Trophoblast cell (in vitro differentiated cells and primary cell): ENCODE data around the gene DLG2.

Source experiments
- DNase-seq, 2 donors: peaks; one replicate each; pipeline ENCODE4 v3.0.0-alpha.2; 2016
- H2AFZ ChIP-seq: 2 replicates; pipeline ENCODE4 v1.6.1; 2013; ENCODE audit warnings: low read length, moderate library complexity, mild to moderate bottlenecking; ENCODE audit not compliant: insufficient read depth, poor library complexity
- H2AK5ac ChIP-seq: 2 replicates; pipeline ENCODE4 v1.6.1; 2013; ENCODE audit warnings: mild to moderate bottlenecking, low read length
- H2BK120ac ChIP-seq: 2 replicates; pipeline ENCODE4 v1.6.1; 2013; ENCODE audit warnings: low read length, mild to moderate bottlenecking, moderate library complexity; ENCODE audit not compliant: insufficient read depth, poor library complexity
- H2BK12ac ChIP-seq: 2 replicates; pipeline ENCODE4 v1.6.1; 2013; ENCODE audit warnings: mild to moderate bottlenecking, low read length, moderate library complexity
- H2BK5ac ChIP-seq: 2 replicates; pipeline ENCODE4 v1.6.1; 2013; ENCODE audit warnings: low read length, low read depth, moderate library complexity, mild to moderate bottlenecking; ENCODE audit not compliant: poor library complexity
- H3K14ac ChIP-seq: 2 replicates; pipeline ENCODE4 v1.6.1; 2013; ENCODE audit warnings: mild to moderate bottlenecking, low read length
- H3K18ac ChIP-seq: 2 replicates; pipeline ENCODE4 v1.6.1; 2013; ENCODE audit warnings: mild to moderate bottlenecking, low read length
- H3K23ac ChIP-seq: 2 replicates; pipeline ENCODE4 v1.6.1; 2013; ENCODE audit warnings: low read length
- H3K27ac ChIP-seq: 2 replicates; pipeline ENCODE4 v1.5.1; 2013; ENCODE audit warnings: low read depth, mild to moderate bottlenecking, inconsistent platforms, low read length, moderate library complexity
- H3K27me3 ChIP-seq: 2 replicates; pipeline ENCODE4 v1.6.1; 2013; ENCODE audit warnings: inconsistent platforms, mild to moderate bottlenecking, low read length, moderate library complexity; ENCODE audit not compliant: insufficient read depth
- H3K36me3 ChIP-seq, 2 experiments: 1 replicate in 1 of 2; 2 replicates in 1 of 2; pipeline ENCODE4 v1.6.1; 2013; ENCODE audit warnings: low read length in 2 of 2, mild to moderate bottlenecking in 2 of 2, moderate library complexity in 1 of 2; ENCODE audit not compliant: insufficient read depth in 2 of 2, control insufficient read depth in 1 of 2
- H3K4ac ChIP-seq: 2 replicates; pipeline ENCODE4 v1.6.1; 2013; ENCODE audit warnings: low read depth, mild to moderate bottlenecking, low read length, moderate library complexity
- H3K4me1 ChIP-seq, 2 experiments: 1 replicate in 1 of 2; 2 replicates in 1 of 2; pipeline ENCODE4 v1.6.1; 2013; ENCODE audit warnings: low read length in 2 of 2, mild to moderate bottlenecking in 2 of 2, moderate library complexity in 1 of 2; ENCODE audit not compliant: insufficient read depth in 2 of 2, control insufficient read depth in 1 of 2
- H3K4me2 ChIP-seq: 2 replicates; pipeline ENCODE4 v1.6.1; 2013; ENCODE audit warnings: inconsistent platforms, mild to moderate bottlenecking, low read length, moderate library complexity
- H3K4me3 ChIP-seq: 2 replicates; pipeline ENCODE4 v1.5.1; 2013; ENCODE audit warnings: mild to moderate bottlenecking, low read depth, low read length, inconsistent platforms
- H3K79me1 ChIP-seq: one replicate; pipeline ENCODE4 v1.6.1; 2013; ENCODE audit warnings: low read length
- H3K79me2 ChIP-seq: 2 replicates; pipeline ENCODE4 v1.6.1; 2013; ENCODE audit warnings: low read length, mild to moderate bottlenecking; ENCODE audit not compliant: control insufficient read depth, insufficient read depth, poor library complexity
- H3K9ac ChIP-seq: 2 replicates; pipeline ENCODE4 v1.6.1; 2013; ENCODE audit warnings: mild to moderate bottlenecking, low read length
- H3K9me3 ChIP-seq: 2 replicates; pipeline ENCODE4 v1.6.1; 2013; ENCODE audit warnings: low read depth, mild to moderate bottlenecking, control low read depth, inconsistent platforms, low read length; ENCODE audit not compliant: insufficient read depth
- H4K12ac ChIP-seq: 2 replicates; pipeline ENCODE4 v1.6.1; 2013; ENCODE audit warnings: low read depth, mild to moderate bottlenecking, low read length, moderate library complexity
- H4K8ac ChIP-seq: 2 replicates; pipeline ENCODE4 v1.6.1; 2013; ENCODE audit warnings: low read depth, mild to moderate bottlenecking, low read length, moderate library complexity
- H4K91ac ChIP-seq: one replicate; pipeline ENCODE4 v1.6.1; 2013; ENCODE audit warnings: low read depth, mild to moderate bottlenecking, low read length, moderate library complexity
- WGBS: extraction: QIAGEN DNeasy Blood & Tissue Kit; methylation state at CpG from one replicate; pipeline ENCODE4 v1.1.7; 2013; ENCODE audit warnings: missing lambda C conversion rate; ENCODE audit not compliant: insufficient read length, insufficient coverage; ENCODE audit errors: extremely low coverage; 5-methylcytosine and 5-hydroxymethylcytosine counted together

The DLG2 gene

GRCh38 chr11:83816572-83817187 is 1810.5 kb downstream of the DLG2 start:
- no peak overlapping the region for H2BK12ac ChIP-seq
- no peaks in the 10 kb centered on the region for H3K9me3 ChIP-seq
- no peaks in the 10 kb centered on the region for H3K79me2 ChIP-seq
- WGBS = no CpG with 5 or more reads among the region's 2 CpGs
- H3K4me3 ChIP-seq = no peak overlapping the region
- no peak overlapping the region for H3K4ac ChIP-seq
- DNase-seq = peak in 1 of 2 donors; percentile 60
- no peaks in the 10 kb centered on the region for H3K27me3 ChIP-seq
- H4K91ac ChIP-seq = no peak overlapping the region
- peaks cover 0 to 3% of the 10 kb centered on the region in 2 experiments for H3K4me1 ChIP-seq
- no peak overlapping the region for H2BK5ac ChIP-seq
- no peak overlapping the region for H2BK120ac ChIP-seq
- H2AFZ ChIP-seq = no peak overlapping the region
- no peak overlapping the region for H4K8ac ChIP-seq
- no peak overlapping the region for H3K4me2 ChIP-seq
- no peak overlapping the region for H3K23ac ChIP-seq
- no peak overlapping the region for H4K12ac ChIP-seq
- H3K18ac ChIP-seq = no peak overlapping the region
- no peak overlapping the region for H2AK5ac ChIP-seq
- H3K14ac ChIP-seq = no peak overlapping the region
- H3K27ac ChIP-seq = no peak overlapping the region
- H3K9ac ChIP-seq = no peak overlapping the region
- H3K36me3 ChIP-seq = no peaks in the 10 kb centered on the region
- no peaks in the 10 kb centered on the region for H3K79me1 ChIP-seq

- no peak overlapping the region for H2AFZ ChIP-seq
- H3K4me3 ChIP-seq = no peak overlapping the region
- H3K27ac ChIP-seq = no peak overlapping the region
- H3K4me2 ChIP-seq = no peak overlapping the region
- no peak overlapping the region for H4K8ac ChIP-seq
- H4K91ac ChIP-seq = no peak overlapping the region
- H2BK12ac ChIP-seq = no peak overlapping the region
- H3K18ac ChIP-seq = no peak overlapping the region
- no peak overlapping the region for H3K9ac ChIP-seq
- no peak for DNase-seq
- no peaks in the 10 kb centered on the region for H3K79me2 ChIP-seq
- no CpG with 5 or more reads among the region's 1 CpG for WGBS
- H4K12ac ChIP-seq = no peak overlapping the region
- H2BK120ac ChIP-seq = no peak overlapping the region
- H2AK5ac ChIP-seq = no peak overlapping the region
- no peak overlapping the region for H3K4ac ChIP-seq
- no peaks in the 10 kb centered on the region for H3K36me3 ChIP-seq
- no peak overlapping the region for H2BK5ac ChIP-seq
- no peak overlapping the region for H3K23ac ChIP-seq
- peaks cover 0 to 3% of the 10 kb centered on the region in 2 experiments for H3K4me1 ChIP-seq
- H3K79me1 ChIP-seq = no peaks in the 10 kb centered on the region
- no peak overlapping the region for H3K14ac ChIP-seq
- H3K27me3 ChIP-seq = no peaks in the 10 kb centered on the region
- H3K9me3 ChIP-seq = no peaks in the 10 kb centered on the region
Measured at GRCh38 chr11:83815736-83816135, 1811.4 kb downstream of the DLG2 start.

GRCh38 chr11:83813296-83813695 is 1813.8 kb downstream of the DLG2 start:
- Histone ChIP-seq H4K8ac (no peak overlapping the region), H3K4me2 (no peak overlapping the region), H3K4me1 (peaks cover 0 to 3% of the 10 kb centered on the region in 2 experiments), H2BK5ac (no peak overlapping the region), H3K36me3 (no peaks in the 10 kb centered on the region), H4K12ac (no peak overlapping the region), H3K23ac (no peak overlapping the region), H2BK120ac (no peak overlapping the region), H3K79me1 (no peaks in the 10 kb centered on the region), H3K27me3 (no peaks in the 10 kb centered on the region), H2BK12ac (no peak overlapping the region), H2AK5ac (no peak overlapping the region), H4K91ac (no peak overlapping the region), H3K79me2 (no peaks in the 10 kb centered on the region), H2AFZ (no peak overlapping the region), H3K4ac (no peak overlapping the region), H3K4me3 (no peak overlapping the region), H3K9ac (no peak overlapping the region), H3K27ac (no peak overlapping the region), H3K9me3 (no peaks in the 10 kb centered on the region), H3K18ac (no peak overlapping the region), H3K14ac (no peak overlapping the region)
- no peak for DNase-seq
- WGBS = no CpG with 5 or more reads among the region's 3 CpGs

- H3K14ac ChIP-seq = no peak overlapping the region
- no peak overlapping the region for H2BK5ac ChIP-seq
- no peak overlapping the region for H3K4me3 ChIP-seq
- peaks cover 4 to 5% of the 10 kb centered on the region in 2 experiments for H3K4me1 ChIP-seq
- no peak overlapping the region for H4K91ac ChIP-seq
- H2AK5ac ChIP-seq = no peak overlapping the region
- DNase-seq = no peak
- no peak overlapping the region for H2BK120ac ChIP-seq
- H3K79me2 ChIP-seq = no peaks in the 10 kb centered on the region
- H3K9ac ChIP-seq = no peak overlapping the region
- H3K79me1 ChIP-seq = no peaks in the 10 kb centered on the region
- no peak overlapping the region for H4K12ac ChIP-seq
- no peaks in the 10 kb centered on the region for H3K9me3 ChIP-seq
- no peak overlapping the region for H2BK12ac ChIP-seq
- no peak overlapping the region for H3K4ac ChIP-seq
- H4K8ac ChIP-seq = no peak overlapping the region
- H3K18ac ChIP-seq = no peak overlapping the region
- no peak overlapping the region for H2AFZ ChIP-seq
- no peaks in the 10 kb centered on the region for H3K27me3 ChIP-seq
- no peak overlapping the region for H3K23ac ChIP-seq
- H3K4me2 ChIP-seq = no peak overlapping the region
- no peaks in the 10 kb centered on the region for H3K36me3 ChIP-seq
- no peak overlapping the region for H3K27ac ChIP-seq
Measured at GRCh38 chr11:83809274-83809673, 1817.9 kb downstream of the DLG2 start.
